GM12878 (cell line): ENCODE data around the gene ME1. TPM values are rescaled to one million over a fixed set of nuclear protein-coding genes. Genes with fewer than 3 reads are reported as not detected.

Experiments
- ATAC-seq: fragments of 200-7000 bp; cut with Tn5 transposase; 3 replicates; pipeline ENCODE4 v1.9.1; 2020; ENCODE audit warnings: mild to moderate bottlenecking, moderate library complexity
- BruUV-seq: library from RNA; stranded (reverse); fragments of 400-500 nt; replicated peaks from 2 replicates; lab custom pipeline; 2021; lab: Mats Ljungman, UMichigan
- CTCF ChIA-PET: fragments of 300-600 bp; sonication (Branson Sonifier 250); formaldehyde crosslinking; extraction: SDS; loops from one replicate; lab custom pipeline; 2021; ENCODE audit warnings: inconsistent platforms; lab: Yijun Ruan, JAX
- POLR2A ChIA-PET: fragments of 350-600 bp; formaldehyde crosslinking; extraction: SDS; loops from one replicate; lab custom pipeline; 2021; ENCODE audit warnings: inconsistent platforms; lab: Charles Lee
- RAD21 ChIA-PET: fragments of 300-600 bp; sonication (Branson Sonifier 250); formaldehyde crosslinking; loops from one replicate; lab custom pipeline; 2023; ENCODE audit warnings: antibody characterized with exemption; ENCODE audit not compliant: unreplicated experiment; lab: Charles Lee
- SMC1A ChIA-PET: fragments of 300-600 bp; sonication (Branson Sonifier 250); formaldehyde crosslinking; loops from one replicate; lab custom pipeline; 2023; ENCODE audit not compliant: unreplicated experiment, uncharacterized antibody; lab: Charles Lee
- DNase-seq: peaks from one replicate; pipeline ENCODE4 v3.0.0-alpha.2; 2011; ENCODE audit warnings: low read depth, low spot score
- FAIRE-seq: peaks from 3 replicates; lab custom pipeline; 2011; peaks lifted over from hg19 to GRCh38; lab: Jason Lieb, UNC
- H2AFZ ChIP-seq: 2 replicates; pipeline ENCODE4 v1.6.0; 2011; ENCODE audit warnings: low read depth, low read length, control low read depth; ENCODE audit not compliant: control insufficient read depth
- H3K27ac ChIP-seq: 2 replicates; pipeline ENCODE4 v1.5.1; 2011; ENCODE audit warnings: control low read depth; ENCODE audit not compliant: control insufficient read depth, insufficient read depth
- H3K27me3 ChIP-seq, 2 experiments: replicated peaks in 1 of 2; 2 replicates each; pipeline versions ENCODE4 v1.6.0 to v1.6.1; 2011; ENCODE audit warnings: low read length in 1 of 2; ENCODE audit not compliant: control insufficient read depth in 2 of 2, insufficient read depth in 2 of 2
- H3K36me3 ChIP-seq, 2 experiments: 2 replicates each; pipeline ENCODE4 v1.5.1; 2011; ENCODE audit warnings: low read length in 1 of 2; ENCODE audit not compliant: control insufficient read depth in 2 of 2, insufficient read depth in 2 of 2
- H3K4me1 ChIP-seq: 2 replicates; pipeline ENCODE4 v1.6.1; 2011; ENCODE audit warnings: mild to moderate bottlenecking, low read length, moderate library complexity, mixed read lengths; ENCODE audit not compliant: control insufficient read depth, insufficient read depth
- H3K4me2 ChIP-seq: 2 replicates; pipeline ENCODE4 v1.6.0; 2011; ENCODE audit warnings: control low read depth; ENCODE audit not compliant: control insufficient read depth, insufficient read depth
- H3K4me3 ChIP-seq: fragments of 200-600 bp; sonication (generic); 2 replicates; pipeline ENCODE4 v1.5.1; 2016
- H3K79me2 ChIP-seq: 2 replicates; pipeline ENCODE4 v1.6.0; 2011; ENCODE audit warnings: low read length; ENCODE audit not compliant: control insufficient read depth, insufficient read depth
- H3K9ac ChIP-seq: 2 replicates; pipeline ENCODE4 v1.8.0; 2011; ENCODE audit warnings: low read length, control low read depth, mixed read lengths; ENCODE audit not compliant: control insufficient read depth, insufficient read depth
- H3K9me3 ChIP-seq: replicated peaks from 3 replicates; pipeline ENCODE4 v1.5.1; 2011; ENCODE audit warnings: mild to moderate bottlenecking, low read length; ENCODE audit not compliant: control insufficient read depth, insufficient read depth
- H4K20me1 ChIP-seq: 2 replicates; pipeline ENCODE4 v1.6.0; 2011; ENCODE audit not compliant: control insufficient read depth, insufficient read depth
- ATF7 ChIP-seq: fragments of 450-650 bp; IDR thresholded peaks from 2 replicates; pipeline ENCODE4 v1.6.1; 2016; ENCODE audit warnings: low read depth, mild to moderate bottlenecking
- BCL3 ChIP-seq: IDR thresholded peaks from 2 replicates; pipeline ENCODE4 v1.6.1; 2011; ENCODE audit warnings: borderline replicate concordance, low read depth, mild to moderate bottlenecking, moderate library complexity, low read length; ENCODE audit not compliant: insufficient read depth, poor library complexity, severe bottlenecking
- BMI1 ChIP-seq: fragments of 450-650 bp; IDR thresholded peaks from 2 replicates; pipeline ENCODE4 v1.6.1; 2016; ENCODE audit warnings: mild to moderate bottlenecking, moderate library complexity, borderline replicate concordance
- CHD1 ChIP-seq: IDR thresholded peaks from 2 replicates; pipeline ENCODE4 v1.6.1; 2012; ENCODE audit warnings: low read depth, low read length, improper control_type of control experiment
- E4F1 ChIP-seq: fragments of 450-650 bp; IDR thresholded peaks from 2 replicates; pipeline ENCODE4 v1.6.1; 2018; ENCODE audit warnings: borderline replicate concordance, mild to moderate bottlenecking; ENCODE audit not compliant: partially characterized antibody
- ESRRA ChIP-seq: IDR thresholded peaks from 2 replicates; pipeline ENCODE4 v1.6.1; 2012; ENCODE audit warnings: mild to moderate bottlenecking, low read length, improper control_type of control experiment
- HDAC2 ChIP-seq: fragments of 200-600 bp; sonication (generic); IDR thresholded peaks from 2 replicates; pipeline ENCODE4 v1.6.1; 2017
- KLF5 ChIP-seq: fragments of 450-650 bp; IDR thresholded peaks from 2 replicates; pipeline ENCODE4 v1.6.1; 2014; ENCODE audit warnings: mild to moderate bottlenecking; ENCODE audit not compliant: partially characterized antibody
- MYB ChIP-seq: fragments of 150-350 bp; IDR thresholded peaks from 2 replicates; pipeline ENCODE4 v1.6.1; 2014; ENCODE audit warnings: mild to moderate bottlenecking, low read depth, low read length, borderline replicate concordance
- POLR2AphosphoS2 ChIP-seq: IDR thresholded peaks from 2 replicates; pipeline ENCODE4 v1.6.1; 2011; ENCODE audit warnings: low read depth, mild to moderate bottlenecking, low read length, improper control_type of control experiment, moderate library complexity
- RAD51 ChIP-seq: fragments of 450-650 bp; IDR thresholded peaks from 2 replicates; pipeline ENCODE4 v1.6.1; 2016; ENCODE audit warnings: moderate library complexity, mild to moderate bottlenecking, inconsistent platforms
- SIN3A ChIP-seq: IDR thresholded peaks from 2 replicates; pipeline ENCODE4 v1.6.1; 2012; ENCODE audit warnings: low read depth, low read length, improper control_type of control experiment
- SIX5 ChIP-seq: IDR thresholded peaks from 2 replicates; pipeline ENCODE4 v1.6.1; 2011; ENCODE audit warnings: mild to moderate bottlenecking, low read depth, low read length, moderate library complexity; ENCODE audit not compliant: severe bottlenecking
- SMARCA5 ChIP-seq: fragments of 450-650 bp; IDR thresholded peaks from 2 replicates; pipeline ENCODE4 v1.6.1; 2017; ENCODE audit warnings: mild to moderate bottlenecking
- SUZ12 ChIP-seq: fragments of 200-600 bp; sonication (generic); IDR thresholded peaks from one replicate; pipeline ENCODE4 v1.6.1; 2018; ENCODE audit warnings: antibody characterized with exemption, mild to moderate bottlenecking; ENCODE audit not compliant: unreplicated experiment
- ZNF687 ChIP-seq: fragments of 450-650 bp; IDR thresholded peaks from 2 replicates; pipeline ENCODE4 v1.6.1; 2017; ENCODE audit warnings: mild to moderate bottlenecking, moderate library complexity
- in situ Hi-C: fragments of 300-500 bp; cut with MboI; formaldehyde crosslinking; loops from 9 replicates; pipeline ENCODE4 v1.14.3; 2018; ENCODE audit warnings: mixed read lengths
- intact Hi-C: fragments of 100-400 bp; cut with micrococcal nuclease; formaldehyde crosslinking; loops from one replicate; pipeline ENCODE4 v1.14.2; 2022; ENCODE audit not compliant: unreplicated experiment
- polyA plus RNA-seq, 11 experiments: library from polyadenylated mRNA; depleted of rRNA in 4 of 11; unstranded in 6 of 11; stranded (reverse) in 5 of 11; fragments of >200 nt; fragmentation: Nextera tagmentation in 4 of 11; fragmentation: Illumina TruSeq in 1 of 11; extraction: Ambion mirVana in 4 of 11; extraction: Trizol in 1 of 11; gene quantifications; 1 replicate in 1 of 11; 2 replicates in 10 of 11; pipeline versions ENCODE4 v1.2.1 to v1.2.3, GENCODE V29; 2011 to 2016; ENCODE audit warnings: inconsistent platforms in 2 of 11, missing spikeins in 2 of 11, low read depth in 1 of 11
- total RNA-seq, 4 experiments: library from RNA; depleted of rRNA in 3 of 4; stranded (reverse); fragments of >200 nt in 3 of 4; fragmentation: Illumina TruSeq in 1 of 4; extraction: Trizol in 1 of 4; gene quantifications; 2 replicates each; pipeline versions ENCODE4 v1.2.1 to v1.2.3, GENCODE V29; 2013 to 2021

The ME1 gene
- total and polyA plus RNA-seq, 10 of the 15 experiments (the other 5 are each of a cell fraction or from before 2014, with no cell fraction given), result 3.6 to 11.8 (median 8.4) TPM

GRCh38 chr6:83180426-83180950 is 250.4 kb downstream of the ME1 start:
- FAIRE-seq (no peak), DNase-seq (no peak), ATAC-seq (no peak)
- ChIA-PET CTCF (interaction anchor here (0.6 to 9.9 kb wide), 4 partner anchors 8 to 469 kb away, joined by 3 to 63 read pairs (median 4); partner anchors contain the start of genes DOP1A and UBE3D), RAD21 (no interaction called here), POLR2A (no interaction called here), SMC1A (interaction anchor here (1.3 kb wide), 2 partner anchors 8 to 28 kb away, joined by 5 to 6 read pairs; no protein-coding TSS in a partner anchor)
- no peaks in the 10 kb centered on the region for H3K27me3 ChIP-seq
- intact Hi-C loops, result no loop called here
- in situ Hi-C loops, result no loop called here
- H3K4me3 ChIP-seq, result no peak overlapping the region
- H3K9ac ChIP-seq, result no peak overlapping the region
- no peak overlapping the region for H3K27ac ChIP-seq
- H2AFZ ChIP-seq, result no peak overlapping the region
- no peaks in the 10 kb centered on the region for H3K9me3 ChIP-seq
- H3K4me2 ChIP-seq, result no peak overlapping the region
- peaks cover 2 to 21% of the 10 kb centered on the region in 2 experiments for H3K36me3 ChIP-seq
- H4K20me1 ChIP-seq, result no peaks in the 10 kb centered on the region
- BruUV-seq, result no TSS peak
- H3K79me2 ChIP-seq, result no peaks in the 10 kb centered on the region
- no peaks in the 10 kb centered on the region for H3K4me1 ChIP-seq
- no peak for TF ChIP-seq SIX5
- TF ChIP-seq HDAC2, result no peak
- no peak for TF ChIP-seq BMI1
- TF ChIP-seq SMARCA5, result no peak
- no peak for TF ChIP-seq KLF5
- TF ChIP-seq SIN3A, result no peak
- no peak for TF ChIP-seq E4F1
- TF ChIP-seq POLR2AphosphoS2, result no peak
- TF ChIP-seq MYB, result no peak
- TF ChIP-seq RAD51, result no peak
- TF ChIP-seq ATF7, result no peak
- TF ChIP-seq CHD1, result no peak
- TF ChIP-seq SUZ12, result no peak
- no peak for TF ChIP-seq ZNF687
- no peak for TF ChIP-seq BCL3
- no peak for TF ChIP-seq ESRRA
